Loucy (cell line): Measurements from ENCODE around the gene ZDHHC20.
A peak's percentile ranks its signal among the peaks of the same experiment; 100 is the strongest.
"Not testable (repeated sequence)": the region's sequence is repeated elsewhere in the genome, so short reads cannot be mapped to it uniquely, and the experiment has no call there.

Experiments used
- H2AFZ ChIP-seq: fragments of 200-600 bp; sonication (generic); 2 replicates; pipeline ENCODE4 v1.6.0; 2016; ENCODE audit warnings: antibody characterized with exemption, mild to moderate bottlenecking, low read length, moderate library complexity
- H3F3A ChIP-seq: fragments of 200-600 bp; 2 replicates; pipeline ENCODE4 v1.6.0; 2016; ENCODE audit warnings: antibody characterized with exemption, low read depth, mild to moderate bottlenecking
- H3K27me3 ChIP-seq: fragments of 200-600 bp; sonication (generic); 2 replicates; pipeline ENCODE4 v1.6.1; 2014; ENCODE audit warnings: low read length, mild to moderate bottlenecking; ENCODE audit not compliant: insufficient read depth, poor library complexity, severe bottlenecking
- H3K36me3 ChIP-seq: fragments of 200-600 bp; sonication (generic); 2 replicates; pipeline ENCODE4 v1.6.1; 2016; ENCODE audit warnings: low read length; ENCODE audit not compliant: insufficient read depth
- H3K4me1 ChIP-seq: fragments of 200-600 bp; sonication (generic); 2 replicates; pipeline ENCODE4 v1.5.1; 2014; ENCODE audit warnings: low read length, mild to moderate bottlenecking; ENCODE audit not compliant: insufficient read depth, poor library complexity, severe bottlenecking
- H3K4me2 ChIP-seq: fragments of 200-600 bp; sonication (generic); 2 replicates; pipeline ENCODE4 v1.6.0; 2014; ENCODE audit warnings: antibody characterized with exemption, low read length, low read depth, mild to moderate bottlenecking; ENCODE audit not compliant: poor library complexity, severe bottlenecking
- H3K4me3 ChIP-seq: fragments of 200-600 bp; sonication (generic); 2 replicates; pipeline ENCODE4 v1.5.1; 2014; ENCODE audit warnings: low read length, mild to moderate bottlenecking, mixed read lengths; ENCODE audit not compliant: poor library complexity, severe bottlenecking
- H3K79me2 ChIP-seq: fragments of 200-600 bp; sonication (generic); 2 replicates; pipeline ENCODE4 v1.6.1; 2014; ENCODE audit warnings: low read length; ENCODE audit not compliant: insufficient read depth
- H3K9ac ChIP-seq: fragments of 200-600 bp; sonication (generic); 2 replicates; pipeline ENCODE4 v1.6.0; 2014; ENCODE audit warnings: mild to moderate bottlenecking, low read depth, low read length, moderate library complexity; ENCODE audit not compliant: poor library complexity, severe bottlenecking
- H3K9me2 ChIP-seq: fragments of 200-600 bp; sonication (generic); replicated peaks from 2 replicates; pipeline ENCODE4 v1.6.1; 2016; ENCODE audit warnings: low read depth, low read length, mixed read lengths
- H3K9me3 ChIP-seq: fragments of 200-600 bp; sonication (generic); 2 replicates; pipeline ENCODE4 v1.6.1; 2014; ENCODE audit warnings: mild to moderate bottlenecking, antibody characterized with exemption, low read length, low read depth; ENCODE audit not compliant: insufficient read depth
- H4K20me1 ChIP-seq: fragments of 200-600 bp; sonication (generic); 2 replicates; pipeline ENCODE4 v1.6.0; 2014; ENCODE audit warnings: antibody characterized with exemption, low read length, mild to moderate bottlenecking; ENCODE audit not compliant: insufficient read depth, poor library complexity, severe bottlenecking
- EZH2phosphoT487 ChIP-seq: fragments of 200-600 bp; IDR thresholded peaks from 2 replicates; pipeline ENCODE4 v1.6.1; 2018; ENCODE audit warnings: antibody characterized with exemption, mild to moderate bottlenecking, moderate library complexity, borderline replicate concordance
- TF ChIP-seq, protein P1 (sequence below): fragments of 200-600 bp; sonication (generic); conservative IDR thresholded peaks from 2 replicates; pipeline ENCODE4 v1.5.1; 2014; ENCODE audit warnings: mild to moderate bottlenecking, antibody characterized with exemption, low read length

ZDHHC20 gene

GRCh38 chr13:21389124-21389523, 70.0 kb downstream of the ZDHHC20 start:
- Histone ChIP-seq H3K9me2 (no peaks in the 10 kb centered on the region), H3K27me3 (no peaks in the 10 kb centered on the region), H3K9me3 (peaks cover 12% of the 10 kb centered on the region; the same call in 1 of the 2 replicates), H3K9ac (peak overlapping the region; percentile 32), H3K4me1 (peaks cover 24% of the 10 kb centered on the region), H2AFZ (no peak overlapping the region), H3F3A (peaks cover 5% of the 10 kb centered on the region; the same call in 1 of the 2 replicates), H4K20me1 (no peaks in the 10 kb centered on the region), H3K4me2 (peak overlapping the region; percentile 53), H3K4me3 (peak overlapping the region; percentile 31), H3K36me3 (peaks cover 52% of the 10 kb centered on the region), H3K79me2 (0 out of 2 replicates have a peak, but pooled peaks cover under 1% of the 10 kb centered on the region)
- TF ChIP-seq EZH2phosphoT487, result no peak
- TF ChIP-seq, protein P1, sequence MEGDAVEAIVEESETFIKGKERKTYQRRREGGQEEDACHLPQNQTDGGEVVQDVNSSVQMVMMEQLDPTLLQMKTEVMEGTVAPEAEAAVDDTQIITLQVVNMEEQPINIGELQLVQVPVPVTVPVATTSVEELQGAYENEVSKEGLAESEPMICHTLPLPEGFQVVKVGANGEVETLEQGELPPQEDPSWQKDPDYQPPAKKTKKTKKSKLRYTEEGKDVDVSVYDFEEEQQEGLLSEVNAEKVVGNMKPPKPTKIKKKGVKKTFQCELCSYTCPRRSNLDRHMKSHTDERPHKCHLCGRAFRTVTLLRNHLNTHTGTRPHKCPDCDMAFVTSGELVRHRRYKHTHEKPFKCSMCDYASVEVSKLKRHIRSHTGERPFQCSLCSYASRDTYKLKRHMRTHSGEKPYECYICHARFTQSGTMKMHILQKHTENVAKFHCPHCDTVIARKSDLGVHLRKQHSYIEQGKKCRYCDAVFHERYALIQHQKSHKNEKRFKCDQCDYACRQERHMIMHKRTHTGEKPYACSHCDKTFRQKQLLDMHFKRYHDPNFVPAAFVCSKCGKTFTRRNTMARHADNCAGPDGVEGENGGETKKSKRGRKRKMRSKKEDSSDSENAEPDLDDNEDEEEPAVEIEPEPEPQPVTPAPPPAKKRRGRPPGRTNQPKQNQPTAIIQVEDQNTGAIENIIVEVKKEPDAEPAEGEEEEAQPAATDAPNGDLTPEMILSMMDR, result no peak

DNA sequence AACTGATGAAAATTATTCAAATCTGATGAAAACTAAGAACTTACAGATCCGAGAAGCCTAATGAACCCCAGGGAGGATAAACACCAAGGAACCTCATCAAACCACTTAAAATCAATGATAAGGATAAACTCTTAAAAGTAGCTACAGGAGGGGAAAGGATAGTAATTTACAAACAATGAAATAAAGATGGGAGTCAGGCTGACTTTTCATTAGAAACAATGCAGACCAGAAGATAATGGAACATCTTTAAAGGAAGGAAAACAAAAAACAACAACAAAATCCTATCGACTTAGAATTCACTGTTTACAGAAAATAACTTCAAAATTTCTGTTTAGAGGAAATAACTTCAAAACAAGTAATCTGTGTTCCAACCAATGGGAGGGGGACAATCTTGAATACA, 73.4 kb downstream of the ZDHHC20 start:
- no peaks in the 10 kb centered on the region for H4K20me1 ChIP-seq
- H3K4me3 ChIP-seq, result no peak overlapping the region
- no peak overlapping the region for H2AFZ ChIP-seq
- H3K4me2 ChIP-seq, result no peak overlapping the region
- H3K36me3 ChIP-seq, result peaks cover 67% of the 10 kb centered on the region
- H3K27me3 ChIP-seq, result no peaks in the 10 kb centered on the region
- H3K9me3 ChIP-seq, result peaks cover 12% of the 10 kb centered on the region; the same call in 1 of the 2 replicates
- H3F3A ChIP-seq, result peaks cover 5% of the 10 kb centered on the region; the same call in 1 of the 2 replicates
- H3K79me2 ChIP-seq, result no peaks in the 10 kb centered on the region
- H3K9ac ChIP-seq, result no peak overlapping the region
- TF ChIP-seq, protein P1, result no peak
- no peak for TF ChIP-seq EZH2phosphoT487
- H3K4me1 ChIP-seq, result peaks cover 24% of the 10 kb centered on the region
- H3K9me2 ChIP-seq, result no peaks in the 10 kb centered on the region

DNA sequence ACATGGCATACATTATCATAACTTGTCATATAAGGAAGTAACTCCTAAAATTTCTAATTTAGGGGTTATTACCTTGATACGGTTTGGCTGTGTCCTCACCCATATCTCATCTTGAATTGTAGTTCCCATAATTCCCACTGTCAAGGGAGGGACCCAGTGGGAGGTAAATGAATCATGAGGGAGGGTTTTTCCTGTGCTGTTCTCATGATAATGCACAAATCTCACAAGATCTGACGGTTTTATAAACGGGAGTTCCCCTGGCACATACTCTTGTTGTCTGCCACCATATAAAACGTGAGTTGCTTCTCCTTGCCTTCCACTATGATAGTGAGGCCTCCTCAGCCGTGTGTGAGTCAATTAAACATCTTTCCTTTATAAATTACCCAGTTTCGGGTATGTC, 76.0 kb downstream of the ZDHHC20 start:
- peaks cover 64% of the 10 kb centered on the region for H3K36me3 ChIP-seq
- peaks cover 12% of the 10 kb centered on the region; the same call in 1 of the 2 replicates for H3K9me3 ChIP-seq
- H3K4me2 ChIP-seq, result no peak overlapping the region
- H3K9me2 ChIP-seq, result no peaks in the 10 kb centered on the region
- no peaks in the 10 kb centered on the region for H4K20me1 ChIP-seq
- no peaks in the 10 kb centered on the region for H3K27me3 ChIP-seq
- H2AFZ ChIP-seq, result no peak overlapping the region
- TF ChIP-seq, protein P1, result no peak
- no peak for TF ChIP-seq EZH2phosphoT487
- no peaks in the 10 kb centered on the region for H3K79me2 ChIP-seq
- no peak overlapping the region for H3K9ac ChIP-seq
- peaks cover 15% of the 10 kb centered on the region for H3K4me1 ChIP-seq
- H3K4me3 ChIP-seq, result no peak overlapping the region
- H3F3A ChIP-seq, result peaks cover 7% of the 10 kb centered on the region; the same call in 1 of the 2 replicates

DNA sequence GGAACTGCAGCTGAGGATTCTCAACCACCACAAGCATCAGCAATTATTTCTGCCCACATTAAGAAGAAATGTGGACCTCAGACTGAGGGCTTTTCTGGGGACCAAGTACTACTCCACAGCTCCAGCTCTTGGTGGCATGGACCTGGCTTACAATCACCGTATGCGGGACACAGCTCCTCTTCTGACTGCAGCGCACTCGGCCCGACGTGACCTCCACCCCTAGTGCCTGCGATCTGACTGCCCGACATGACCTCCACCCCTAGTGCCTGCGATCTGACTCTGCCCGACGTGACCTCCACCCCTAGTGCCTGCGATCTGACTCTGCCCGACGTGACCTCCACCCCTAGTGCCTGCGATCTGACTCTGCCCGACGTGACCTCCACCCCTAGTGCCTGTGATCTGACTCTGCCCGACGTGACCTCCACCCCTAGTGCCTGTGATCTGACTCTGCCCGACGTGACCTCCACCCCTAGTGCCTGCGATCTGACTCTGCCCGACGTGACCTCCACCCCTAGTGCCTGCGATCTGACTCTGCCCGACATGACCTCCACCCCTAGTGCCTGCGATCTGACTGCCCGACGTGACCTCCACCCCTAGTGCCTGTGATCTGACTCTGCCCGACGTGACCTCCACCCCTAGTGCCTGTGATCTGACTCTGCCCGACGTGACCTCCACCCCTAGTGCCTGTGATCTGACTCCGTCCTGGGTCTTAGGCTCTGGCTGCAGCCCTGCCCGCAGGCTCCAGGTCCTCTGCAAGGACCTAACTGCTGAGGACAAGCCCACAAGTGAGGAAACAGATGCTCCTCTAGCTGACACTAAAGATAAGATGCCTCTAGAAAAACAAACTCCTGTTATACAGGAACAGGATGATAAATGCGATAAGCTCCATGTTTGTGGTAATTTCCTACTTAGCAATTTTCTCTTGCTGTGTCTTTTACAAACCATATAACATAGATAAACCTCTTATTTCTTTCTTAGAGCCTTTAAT, 81.8 kb downstream of the ZDHHC20 start:
- not testable (repeated sequence) for H3F3A ChIP-seq, H4K20me1 ChIP-seq, H3K79me2 ChIP-seq, H3K9me2 ChIP-seq, H3K27me3 ChIP-seq, H3K9ac ChIP-seq, H3K9me3 ChIP-seq, H2AFZ ChIP-seq, H3K4me3 ChIP-seq
- Histone ChIP-seq H3K36me3 (peaks cover 43% of the 10 kb centered on the region), H3K4me1 (peaks cover 21% of the 10 kb centered on the region), H3K4me2 (peak overlapping the region; percentile 53)
